Putamen (tissue), 1 donor: ENCODE data around the gene MYLK3.
"Not testable (repeated sequence)": the region's sequence is repeated elsewhere in the genome, so short reads cannot be mapped to it uniquely, and the experiment has no call there.

Experiments used
- DNase-seq: peaks from one replicate; pipeline ENCODE4 v3.0.0-alpha.2; 2016; ENCODE audit warnings: low spot score

The MYLK3 gene

DNA sequence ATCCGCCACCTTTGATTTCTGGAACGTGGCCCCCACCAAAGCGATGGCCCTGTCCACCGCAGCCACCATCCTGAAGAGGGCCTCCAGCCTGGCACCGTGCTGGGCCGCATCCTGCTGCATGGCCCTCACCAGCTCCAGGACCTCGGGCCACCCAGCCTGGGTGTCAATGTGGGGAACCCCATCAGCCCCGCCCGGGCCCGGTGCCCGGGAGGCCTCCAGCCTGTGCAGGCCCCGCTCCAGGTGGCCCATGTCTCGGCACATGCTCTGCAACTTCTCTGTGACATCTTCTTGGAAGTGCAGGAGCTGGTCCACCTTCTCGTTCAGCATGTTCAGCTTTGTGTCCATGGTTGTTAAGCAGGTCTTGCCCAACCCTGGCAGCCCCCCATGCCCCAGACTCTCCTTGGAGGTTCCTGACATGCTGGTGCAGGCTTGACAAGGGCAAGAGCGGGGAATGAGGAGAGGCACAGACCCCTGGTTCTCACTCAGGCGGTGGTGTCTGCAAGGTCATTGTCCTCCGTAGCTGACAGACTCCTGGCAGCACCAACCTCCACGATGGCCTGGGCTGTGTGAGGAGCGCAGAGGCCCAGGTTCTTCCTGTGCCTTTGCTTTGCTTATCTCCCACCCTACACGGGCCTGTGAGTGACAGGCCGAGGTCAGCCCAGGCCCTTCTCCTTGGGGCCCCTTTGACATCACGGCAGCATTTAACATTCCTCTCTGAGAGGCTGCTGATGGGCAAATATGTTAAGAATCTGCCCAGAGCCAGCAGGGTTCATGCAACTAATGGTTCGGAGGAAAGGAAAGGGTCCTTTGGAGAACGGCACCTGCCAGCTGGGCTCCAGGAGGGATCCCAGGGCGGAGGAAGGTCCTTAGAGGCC, at the start of gene MYLK3:
Gene MYLK3, minus strand, starts transcription at position 568 of the 875 bp plus-strand sequence. Its CDS starts 151 bp downstream, at position 417.
- DNase-seq, result no peak

DNA sequence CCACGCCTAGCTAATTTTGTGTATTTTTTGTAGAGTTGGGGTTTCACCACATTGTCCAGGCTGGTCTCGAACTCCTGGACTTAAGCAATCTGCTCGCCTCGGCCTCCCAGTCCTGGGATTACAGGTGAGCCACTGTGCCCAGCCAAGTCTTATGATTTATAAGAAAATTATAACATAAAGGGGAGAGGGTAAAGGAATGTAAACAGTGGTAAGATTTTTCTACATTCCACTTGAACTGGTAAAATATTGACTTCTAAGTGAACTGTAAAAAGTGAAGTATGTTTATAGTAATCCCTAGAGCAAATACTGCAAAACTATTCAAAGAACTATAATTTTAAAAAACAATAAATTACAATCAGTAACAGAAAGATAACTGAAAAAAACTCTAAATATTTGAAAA, 49.4 kb upstream of the MYLK3 start:
- DNase-seq, result no peak

DNA sequence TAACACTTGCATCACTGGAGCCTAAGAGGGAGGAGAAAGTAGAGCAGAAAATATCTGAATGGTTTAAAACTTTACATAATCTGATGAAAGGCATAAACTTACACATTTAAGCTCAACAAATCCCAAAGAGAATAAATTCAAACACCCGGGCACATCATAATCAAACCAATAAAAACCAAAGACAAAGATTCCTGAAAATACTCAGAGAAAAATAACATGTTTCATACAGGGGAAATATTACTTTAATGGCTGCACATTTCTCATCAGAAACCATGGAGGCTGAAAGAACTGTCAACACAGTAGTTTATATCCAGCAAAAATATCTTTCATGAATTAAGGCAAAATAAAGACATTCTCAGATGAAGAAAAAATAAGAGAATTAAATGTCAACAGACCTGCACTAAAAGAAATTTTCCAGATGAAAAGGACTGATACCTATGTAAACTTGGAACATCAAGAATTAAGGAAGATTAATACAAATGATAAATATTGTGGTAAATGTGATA, 48.7 kb upstream of the MYLK3 start:
- no peak for DNase-seq

DNA sequence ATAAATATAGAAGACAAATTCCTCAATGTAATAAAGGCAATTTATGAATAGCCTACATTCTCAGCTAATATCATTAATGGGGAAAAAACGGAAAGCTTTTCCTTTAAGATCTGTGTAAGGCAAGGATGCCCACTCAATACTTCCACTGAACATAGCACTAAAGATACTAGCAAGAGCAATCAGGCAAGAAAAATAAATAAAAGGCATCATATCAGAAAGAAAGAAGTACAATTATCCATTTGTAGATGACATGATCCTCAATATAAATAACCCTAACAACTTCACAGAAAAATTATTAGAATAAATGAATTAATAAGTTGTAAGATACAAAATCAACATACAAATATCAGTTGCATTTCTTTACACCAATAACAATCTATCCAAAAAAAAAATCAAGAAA, 45.7 kb upstream of the MYLK3 start:
- no peak for DNase-seq

DNA sequence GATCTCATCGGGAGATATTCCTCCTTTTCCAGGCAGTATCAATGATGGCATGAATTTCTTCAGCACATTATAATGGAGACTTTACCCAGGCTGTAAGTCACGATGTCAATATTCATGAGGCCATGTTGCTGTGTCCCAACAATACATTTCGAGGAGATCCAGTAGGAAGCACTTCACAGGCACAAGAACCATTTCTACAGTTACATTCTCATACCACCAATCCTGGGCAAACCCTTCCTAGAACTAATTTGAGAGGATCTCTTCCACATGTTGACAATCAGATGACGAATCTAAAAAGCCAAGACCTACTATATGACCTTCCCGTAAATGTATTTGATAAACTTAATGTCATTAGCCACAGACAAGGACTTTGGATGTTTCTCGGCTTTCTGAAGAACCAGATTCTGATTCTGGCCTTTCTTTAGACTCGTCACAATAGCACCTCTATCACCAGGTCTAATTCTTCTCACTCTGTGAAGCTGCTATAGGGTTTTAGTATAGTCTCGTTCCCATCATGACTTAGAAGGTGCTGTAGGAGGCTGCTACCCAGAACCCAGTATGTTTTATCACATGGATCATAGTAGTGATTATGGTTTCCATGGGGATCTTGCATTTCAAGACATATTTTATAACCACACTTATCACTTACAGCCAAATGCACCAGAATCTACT, 42.6 kb upstream of the MYLK3 start:
- DNase-seq, result no peak

DNA sequence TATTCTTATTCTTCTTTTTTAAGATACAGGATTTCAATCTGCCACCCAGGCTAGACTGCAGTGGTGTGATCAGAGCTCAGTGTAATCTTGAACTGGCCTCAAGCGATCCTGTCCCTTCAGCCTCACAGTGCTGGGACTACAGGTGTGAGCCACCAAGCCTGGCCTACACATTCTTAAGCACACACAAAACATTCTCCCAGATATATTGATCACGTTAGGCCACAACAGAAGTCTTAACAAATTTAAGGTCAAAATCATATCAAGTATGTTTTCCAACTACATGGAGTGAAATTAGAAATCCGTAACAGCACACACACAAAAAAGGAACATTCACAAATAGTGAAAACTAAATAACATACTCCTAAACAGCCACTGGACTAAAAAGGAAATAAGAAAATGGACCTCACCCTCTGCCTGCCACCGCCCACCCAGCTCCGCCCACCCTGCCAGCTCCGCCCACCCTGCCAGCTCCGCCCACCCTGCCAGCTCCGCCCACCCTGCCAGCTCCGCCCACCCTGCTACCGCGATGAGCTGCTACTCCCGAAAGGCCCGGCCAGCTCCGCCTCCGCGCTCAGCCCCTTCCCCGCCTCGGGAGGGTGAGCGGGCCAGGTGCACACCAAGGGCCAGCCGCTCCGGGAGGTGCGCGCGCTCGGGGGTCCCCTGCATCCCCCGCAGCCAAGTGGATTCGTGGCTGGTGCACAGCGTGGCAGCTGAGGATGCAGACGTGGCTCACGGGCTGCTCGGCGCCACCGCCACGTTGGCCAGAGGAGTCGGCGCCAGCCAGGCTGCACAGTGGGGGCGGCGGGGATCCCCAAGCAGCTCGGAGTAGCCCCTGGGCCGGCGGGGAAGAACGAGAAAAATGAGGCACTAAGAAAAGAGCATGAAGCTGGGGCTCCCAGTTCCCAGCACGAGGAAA, 41.6 kb upstream of the MYLK3 start:
- peak; percentile 23 for DNase-seq

DNA sequence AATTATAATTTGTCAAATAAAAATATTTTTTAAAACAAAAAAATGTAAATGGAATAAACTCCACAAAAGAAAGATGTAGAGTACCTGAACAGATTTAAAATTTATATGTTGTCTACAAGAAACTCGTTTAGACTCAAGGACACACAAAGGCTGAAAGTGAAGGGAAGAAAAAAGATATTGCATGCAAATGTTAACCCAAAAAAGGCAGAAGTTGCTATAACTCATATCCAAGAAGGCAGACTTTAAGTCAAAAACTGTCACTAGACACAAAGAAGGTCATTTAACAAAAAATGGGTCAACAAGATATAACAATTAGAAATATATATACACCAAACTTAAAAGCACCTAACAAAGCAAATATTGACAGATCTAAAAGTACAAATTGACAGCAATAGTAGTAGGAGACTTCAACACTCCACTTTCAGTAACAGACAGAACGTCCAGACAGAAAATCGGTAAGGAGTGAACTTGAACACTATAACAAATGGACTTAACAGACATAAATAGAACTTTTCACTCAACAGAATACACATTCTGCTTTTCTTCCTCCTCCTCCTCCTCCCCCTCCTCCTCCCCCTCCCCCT, 40.8 kb upstream of the MYLK3 start:
- DNase-seq, result no peak

DNA sequence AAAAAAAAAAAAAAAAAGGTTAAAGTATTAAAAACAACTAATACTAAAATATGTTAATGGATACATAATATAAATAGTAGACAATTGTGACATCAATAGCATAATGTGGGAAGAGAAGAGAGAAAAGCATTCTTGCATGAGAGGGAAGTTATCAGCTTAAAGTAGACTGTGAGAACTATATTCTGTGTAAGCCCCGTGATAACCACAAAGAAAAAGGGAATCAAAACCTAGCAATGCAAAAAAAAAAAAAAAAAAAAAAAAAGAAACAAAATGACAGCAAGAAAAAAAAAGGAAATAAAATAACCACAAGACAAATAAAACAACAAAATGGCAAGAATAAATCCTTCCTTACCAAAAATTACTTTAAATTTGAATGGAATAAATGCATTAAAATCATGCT, 39.8 kb upstream of the MYLK3 start:
- no peak for DNase-seq

DNA sequence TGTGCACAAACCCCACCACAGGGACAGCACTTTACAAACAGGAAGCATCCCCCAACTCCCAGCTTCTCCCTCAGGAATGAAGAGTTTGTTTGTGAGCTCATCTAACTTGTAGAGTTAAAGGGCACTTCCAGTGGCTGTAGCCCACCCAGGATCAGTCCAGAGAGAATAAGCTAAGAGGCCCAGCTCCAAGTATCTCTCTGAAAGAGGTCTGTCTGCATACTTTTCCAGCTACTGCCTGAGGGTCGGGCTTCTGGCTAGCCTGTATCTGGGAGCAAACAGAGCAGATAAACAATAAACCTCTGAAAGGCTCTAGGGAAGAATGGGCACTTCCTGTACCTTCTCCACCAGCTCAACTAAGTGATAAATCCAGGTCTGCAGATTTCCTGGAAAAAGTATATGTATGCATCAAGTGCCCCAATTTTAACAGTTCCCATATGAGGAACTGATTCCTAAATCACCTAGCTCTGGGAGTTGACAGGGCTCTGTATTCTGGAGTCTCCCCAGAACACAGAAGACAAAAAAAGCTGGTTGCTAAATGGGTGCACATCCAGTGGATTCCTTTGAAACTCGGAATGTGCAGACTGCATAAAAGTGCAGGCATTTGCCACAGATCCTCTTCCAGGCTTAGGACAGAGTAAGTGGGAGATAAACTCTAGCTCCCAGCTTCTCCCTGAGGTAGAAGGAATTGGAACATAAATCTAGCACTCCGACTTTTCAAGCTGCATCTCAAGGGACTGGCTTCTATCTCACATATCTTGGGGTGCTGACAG, 37.1 kb upstream of the MYLK3 start:
- DNase-seq, result no peak

DNA sequence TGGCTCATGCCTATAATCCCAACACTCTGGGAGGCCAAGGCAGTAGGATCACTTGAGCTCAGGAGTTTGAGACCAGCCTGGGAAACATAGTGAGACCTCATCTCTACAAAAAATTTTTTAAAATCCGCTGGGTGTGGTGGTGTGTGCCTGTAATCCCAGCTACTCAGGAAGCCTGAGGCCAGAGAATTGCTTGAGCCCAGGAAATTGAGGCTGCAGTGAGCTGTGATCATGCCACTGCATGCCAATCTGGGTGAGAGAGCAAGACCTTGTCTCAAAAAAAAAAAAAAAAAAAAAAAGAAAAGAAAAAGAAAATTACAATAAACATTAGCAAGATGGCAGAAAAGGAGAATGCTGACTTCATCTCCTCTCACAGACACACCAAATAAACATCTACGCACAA, 36.4 kb upstream of the MYLK3 start:
- DNase-seq, result not testable (repeated sequence)

DNA sequence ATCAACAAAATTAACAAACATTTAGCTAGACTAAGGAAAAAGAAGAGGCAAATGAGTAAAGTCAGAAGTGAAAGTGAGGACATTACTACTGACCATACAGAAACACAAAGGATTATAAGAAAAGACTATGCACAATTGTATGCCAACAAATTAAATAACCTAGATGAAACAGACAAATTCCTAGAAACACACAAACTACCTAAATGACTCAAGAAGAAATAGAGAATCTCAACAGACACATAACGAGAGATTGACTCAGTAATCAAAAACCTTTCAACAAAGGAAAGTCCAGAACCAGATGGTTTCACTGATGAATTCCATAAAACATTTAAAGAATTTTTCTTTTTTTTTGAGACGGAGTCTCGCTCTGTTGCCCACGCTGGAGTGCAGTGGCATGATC, 35.7 kb upstream of the MYLK3 start:
- no peak for DNase-seq

DNA sequence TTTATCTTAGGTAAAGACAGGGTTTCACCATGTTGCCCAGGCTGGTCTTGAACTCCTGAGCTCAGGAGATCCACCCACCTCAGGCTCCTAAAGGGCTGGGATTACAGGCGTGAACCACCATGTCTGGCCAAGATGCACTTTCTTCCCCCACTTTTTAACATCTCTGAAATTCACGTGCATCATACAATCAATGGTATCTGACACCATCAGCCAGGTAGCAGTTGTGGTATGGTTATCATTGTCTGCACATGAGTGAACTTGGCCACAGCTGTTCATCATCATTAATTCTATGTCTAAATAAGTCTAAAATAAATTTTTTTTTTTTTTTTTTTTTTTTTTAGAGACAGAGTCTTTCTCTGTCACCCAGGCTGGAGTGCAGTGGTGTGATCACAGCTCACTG, 34.2 kb upstream of the MYLK3 start:
- no peak for DNase-seq

DNA sequence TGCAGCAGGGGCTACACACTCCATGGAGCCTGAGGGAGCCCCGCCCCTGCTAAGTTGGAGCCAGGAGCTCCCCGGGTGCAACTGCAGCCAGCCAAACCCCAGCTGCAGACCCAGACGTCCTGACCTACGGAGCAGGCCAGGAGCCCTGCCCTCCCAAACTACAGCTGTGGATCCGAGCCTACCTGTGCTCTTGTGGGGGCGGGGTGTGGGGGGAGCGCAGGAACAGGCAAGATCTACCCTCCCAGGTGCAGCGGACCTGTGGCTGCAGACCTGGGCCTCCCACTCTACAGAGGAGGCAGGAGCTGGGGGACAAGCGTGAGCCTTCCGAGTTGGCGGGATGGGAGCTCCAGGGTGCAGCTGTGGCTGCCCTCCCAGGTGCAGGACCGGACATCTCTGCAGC, 29.7 kb upstream of the MYLK3 start:
- DNase-seq, result no peak

DNA sequence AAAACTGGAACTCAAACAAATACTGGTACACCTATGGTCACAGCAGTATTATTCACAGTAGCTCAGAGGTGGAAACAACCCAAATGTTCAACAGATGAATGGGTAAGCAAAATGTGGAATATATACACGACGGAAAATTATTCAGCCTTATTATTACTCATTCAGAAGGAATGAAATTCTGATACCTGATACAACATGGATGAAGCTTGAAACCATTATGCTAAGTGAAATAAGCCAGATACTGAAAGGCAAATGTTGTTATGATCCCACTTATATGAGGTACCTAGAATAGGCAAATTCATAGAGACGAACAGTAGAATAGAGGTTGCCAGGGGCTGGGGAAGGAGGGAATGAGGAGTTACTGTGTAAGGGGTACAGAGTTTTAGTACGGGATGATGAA, 27.1 kb upstream of the MYLK3 start:
- DNase-seq, result no peak

DNA sequence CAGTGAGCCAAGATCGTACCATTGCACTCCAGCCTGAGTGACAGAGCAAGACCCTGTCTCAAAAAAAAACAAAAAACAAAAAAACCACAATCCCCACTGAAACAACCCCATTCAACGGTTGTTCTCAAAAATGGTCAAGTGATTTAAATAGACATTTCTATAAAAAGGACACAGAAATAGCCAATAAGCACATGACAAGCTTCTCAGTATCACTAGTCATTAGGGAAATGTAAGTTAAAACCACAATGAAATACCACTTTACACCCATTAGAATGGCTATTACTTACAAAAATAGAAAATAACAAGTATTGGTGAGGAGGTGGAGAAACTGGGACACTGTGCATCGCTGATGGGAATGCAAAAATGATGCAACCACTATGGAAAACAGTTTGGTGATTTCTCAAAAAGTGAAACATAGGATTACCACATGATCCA, 26.6 kb upstream of the MYLK3 start:
- DNase-seq, result no peak

DNA sequence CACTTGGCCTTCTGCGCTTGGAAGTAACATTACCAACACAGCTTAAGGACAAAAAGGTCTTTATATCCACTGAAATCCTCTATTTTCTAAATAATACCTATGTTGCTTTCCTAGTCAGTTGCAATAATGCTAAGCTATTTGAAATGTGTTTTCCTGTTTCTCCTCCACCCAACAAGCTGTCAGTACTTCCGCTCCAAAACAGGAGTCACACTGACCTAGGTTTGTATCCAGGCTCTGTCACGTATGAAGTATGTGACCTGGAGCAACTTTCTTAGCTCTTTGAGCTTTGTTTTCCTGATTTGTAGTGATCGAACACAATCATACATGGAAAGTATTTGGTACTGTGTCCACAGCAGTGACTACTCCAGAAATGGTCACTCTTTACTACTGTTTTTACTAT, 24.3 kb upstream of the MYLK3 start:
- no peak for DNase-seq

DNA sequence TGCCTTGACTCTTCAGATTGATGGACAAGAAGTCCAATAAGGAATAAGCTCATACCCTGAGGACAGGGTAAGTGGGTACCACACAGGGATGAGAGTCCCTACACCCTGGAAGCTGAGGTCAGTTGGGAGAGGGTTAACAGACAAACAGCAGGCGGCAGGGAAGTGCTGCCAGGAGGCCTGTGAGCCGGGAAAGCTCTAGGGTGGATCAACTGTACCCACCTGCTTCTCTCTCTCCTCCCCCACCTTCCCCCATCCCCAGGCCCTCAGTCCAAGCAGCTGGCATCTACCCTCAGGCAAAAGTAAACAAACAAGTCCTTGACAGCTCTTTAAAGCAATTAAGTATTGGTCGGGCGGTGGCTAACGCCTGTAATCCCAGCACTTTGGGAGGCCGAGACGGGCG, 20.7 kb upstream of the MYLK3 start:
- DNase-seq, result no peak

DNA sequence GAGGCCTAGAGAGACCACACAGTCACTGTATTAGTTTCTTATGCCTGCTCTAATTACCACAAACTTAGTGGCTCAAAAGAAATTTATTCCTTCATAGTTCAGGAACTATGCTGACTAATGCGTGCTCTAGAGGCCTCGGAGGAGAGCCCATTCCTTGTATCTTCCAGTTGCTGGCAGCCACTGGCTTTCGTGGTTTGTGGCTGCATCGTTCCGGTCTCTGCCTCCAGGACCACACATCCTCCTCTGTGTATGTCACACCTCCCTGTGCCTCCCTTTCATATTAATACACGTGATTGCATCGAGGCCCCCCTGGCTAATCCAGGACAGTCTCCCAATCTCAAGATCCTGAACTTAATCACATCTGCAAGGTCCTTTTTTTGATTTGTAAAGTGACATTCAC, 16.9 kb upstream of the MYLK3 start:
- DNase-seq, result no peak

DNA sequence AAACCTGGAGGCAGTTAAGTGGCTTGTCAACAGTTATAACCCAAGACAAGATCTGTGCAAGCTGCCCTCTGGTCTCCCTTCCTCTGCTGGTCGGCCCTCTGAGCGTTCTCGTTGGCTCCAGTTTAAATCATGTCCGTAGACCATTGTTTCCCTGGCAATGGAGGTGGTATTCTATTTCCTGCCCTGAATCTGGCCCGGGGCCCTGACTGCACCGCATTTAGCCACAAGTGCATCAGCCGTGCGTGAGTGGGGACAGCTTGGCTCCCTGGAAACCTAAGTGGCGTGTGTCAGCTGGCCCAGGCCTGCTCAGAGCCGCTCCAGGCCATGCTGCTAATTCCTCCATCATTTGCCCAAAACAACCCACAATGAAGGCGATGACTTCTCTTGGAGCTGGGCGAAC, 15.0 kb upstream of the MYLK3 start:
- peak; percentile 11 for DNase-seq

DNA sequence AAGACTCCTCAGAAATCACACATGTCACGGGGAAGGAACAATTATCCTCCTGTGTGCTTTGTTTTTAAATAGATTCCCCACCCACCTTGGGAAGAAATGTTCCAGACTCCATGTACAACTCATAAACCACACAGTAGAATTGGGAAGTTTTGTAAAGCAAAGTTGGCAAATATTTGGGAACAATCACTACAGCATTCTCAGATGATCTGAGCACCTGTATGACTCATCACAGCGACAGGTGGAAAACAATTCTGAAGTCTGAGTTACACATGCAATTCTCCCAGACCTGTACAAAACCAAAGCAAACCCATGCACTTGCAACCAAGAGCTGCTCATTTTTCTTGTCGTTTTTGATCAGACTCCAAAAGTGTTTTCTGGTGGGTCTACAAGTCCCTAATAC, 14.4 kb upstream of the MYLK3 start:
- DNase-seq, result no peak

DNA sequence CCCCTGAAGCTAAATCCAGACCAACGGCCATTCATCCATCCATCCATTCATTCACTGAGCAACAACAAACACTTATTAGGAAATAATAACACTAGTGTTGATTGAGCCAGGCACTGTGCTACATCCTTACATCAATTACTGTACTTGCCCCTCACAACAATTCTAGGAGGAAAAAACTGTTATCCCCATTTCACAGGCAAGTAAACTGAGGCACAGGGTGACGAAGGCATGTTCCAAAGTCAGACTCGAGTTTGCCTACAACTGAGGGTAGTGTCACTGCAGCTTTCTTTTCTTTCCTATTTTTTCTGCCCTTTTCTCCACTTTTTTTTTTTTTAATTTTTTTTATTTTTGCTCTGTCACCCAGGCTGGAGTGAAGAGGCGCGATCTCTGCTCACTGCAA, 11.2 kb upstream of the MYLK3 start:
- DNase-seq, result no peak
